BE2C (cell line): ENCODE measurements around the gene ADCY1.
A peak's percentile ranks its signal among the peaks of the same experiment; 100 is the strongest.

Experiments used
- DNase-seq: peaks from one replicate; pipeline ENCODE4 v3.0.0-alpha.2; 2020
- H3K27me3 ChIP-seq: fragments of 250-450 bp; sonication (Bioruptor Pico); 2 replicates; pipeline ENCODE4 v1.5.1; 2020; ENCODE audit warnings: mild to moderate bottlenecking
- H3K36me3 ChIP-seq: fragments of 250-450 bp; sonication (Bioruptor Pico); 2 replicates; pipeline ENCODE4 v1.5.1; 2020; ENCODE audit warnings: mild to moderate bottlenecking
- H3K4me1 ChIP-seq: fragments of 250-450 bp; sonication (Bioruptor Pico); 2 replicates; pipeline ENCODE4 v1.5.1; 2020
- H3K4me3 ChIP-seq: 2 replicates; pipeline ENCODE4 v1.5.1; 2011; ENCODE audit warnings: low read depth, low read length
- H3K9me3 ChIP-seq: fragments of 250-450 bp; sonication (Bioruptor Pico); 2 replicates; pipeline ENCODE4 v1.5.1; 2020
- CTCF ChIP-seq: IDR thresholded peaks from 2 replicates; pipeline ENCODE4 v1.5.1; 2012; ENCODE audit warnings: mild to moderate bottlenecking, low read depth, low read length

Gene ADCY1

GRCh38 chr7:45575501-45576248, 1.5 kb downstream of the ADCY1 start:
- H3K4me3 ChIP-seq = peak overlapping the region; percentile 75
- TF ChIP-seq CTCF = no peak
- no peak for DNase-seq
- H3K9me3 ChIP-seq = no peaks in the 10 kb centered on the region
- H3K27me3 ChIP-seq = 0 out of 2 replicates have a peak, but pooled peaks cover 4% of the 10 kb centered on the region
- H3K4me1 ChIP-seq = 0 out of 2 replicates have a peak, but pooled peaks cover 5% of the 10 kb centered on the region
- no peaks in the 10 kb centered on the region for H3K36me3 ChIP-seq

GRCh38 chr7:45576249-45576929, 2.2 kb downstream of the ADCY1 start:
- H3K36me3 ChIP-seq = no peaks in the 10 kb centered on the region
- no peak overlapping the region for H3K4me3 ChIP-seq
- TF ChIP-seq CTCF = no peak
- no peaks in the 10 kb centered on the region for H3K9me3 ChIP-seq
- 0 out of 2 replicates have a peak, but pooled peaks cover 5% of the 10 kb centered on the region for H3K4me1 ChIP-seq
- no peak for DNase-seq
- 0 out of 2 replicates have a peak, but pooled peaks cover 4% of the 10 kb centered on the region for H3K27me3 ChIP-seq

- no peak for TF ChIP-seq CTCF
- no peak for DNase-seq
These were observed 3.9 kb downstream of the ADCY1 start for GRCh38 chr7:45578022-45578421.

GRCh38 chr7:45578467-45578866, 4.3 kb downstream of the ADCY1 start:
- H3K27me3 ChIP-seq = 0 out of 2 replicates have a peak, but pooled peaks cover 4% of the 10 kb centered on the region
- no peak for DNase-seq
- no peaks in the 10 kb centered on the region for H3K36me3 ChIP-seq
- H3K9me3 ChIP-seq = no peaks in the 10 kb centered on the region
- no peak overlapping the region for H3K4me3 ChIP-seq
- no peak for TF ChIP-seq CTCF
- 0 out of 2 replicates have a peak, but pooled peaks cover 5% of the 10 kb centered on the region for H3K4me1 ChIP-seq

More at GRCh38 chr7:45578022-45578421, 3.9 kb downstream of the ADCY1 start:
- H3K4me1 ChIP-seq = 0 out of 2 replicates have a peak, but pooled peaks cover 5% of the 10 kb centered on the region
- H3K9me3 ChIP-seq = no peaks in the 10 kb centered on the region
- no peak overlapping the region for H3K4me3 ChIP-seq
- H3K27me3 ChIP-seq = 0 out of 2 replicates have a peak, but pooled peaks cover 4% of the 10 kb centered on the region
- H3K36me3 ChIP-seq = no peaks in the 10 kb centered on the region

GRCh38 chr7:45579391-45579801, 5.2 kb downstream of the ADCY1 start:
- Histone ChIP-seq H3K4me1 (0 out of 2 replicates have a peak, but pooled peaks cover 5% of the 10 kb centered on the region), H3K9me3 (no peaks in the 10 kb centered on the region), H3K27me3 (0 out of 2 replicates have a peak, but pooled peaks cover 4% of the 10 kb centered on the region), H3K36me3 (no peaks in the 10 kb centered on the region), H3K4me3 (no peak overlapping the region)
- DNase-seq = peak; percentile 52
- TF ChIP-seq CTCF = no peak
